Endothelial cell of hepatic sinusoid (primary cell): ENCODE results near the gene KY.

Source experiments
- in situ Hi-C: cut with HindIII; loops from 2 replicates; pipeline ENCODE4 v1.10.0; 2017; ENCODE audit warnings: low sequenced_read_pairs

The KY gene

DNA sequence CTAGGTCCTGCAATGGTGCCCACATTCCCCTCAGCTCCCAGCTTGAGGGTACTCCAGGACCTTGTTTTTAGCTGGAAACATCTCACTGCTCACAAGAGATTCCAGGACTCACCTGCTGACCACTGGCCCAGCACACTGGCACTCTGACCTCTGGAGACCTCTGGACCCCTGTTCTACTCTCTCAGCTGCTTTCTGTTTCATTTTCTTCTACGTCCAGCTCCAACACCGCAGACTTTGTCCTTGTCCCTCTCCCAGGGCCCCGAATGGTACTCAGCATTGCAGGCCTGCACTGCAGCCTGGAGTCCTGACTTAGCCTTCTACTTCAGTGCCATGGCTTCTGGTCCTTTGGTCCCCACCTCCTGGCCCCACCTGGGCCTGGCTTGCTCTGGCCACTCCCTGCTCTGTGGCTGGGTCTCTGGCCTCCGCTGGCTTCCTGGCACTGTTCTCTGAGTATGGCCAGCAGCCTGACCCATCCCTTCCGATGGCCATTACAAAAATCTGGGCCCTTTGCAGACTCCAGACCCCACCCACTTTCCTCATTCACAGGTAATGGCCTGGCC lies 27.9 kb downstream of the KY start:
- in situ Hi-C loops = no loop called here

GRCh38 chr3:134621854-134622253 lies 29.0 kb downstream of the KY start:
- in situ Hi-C loops = no loop called here

- in situ Hi-C loops = no loop called here
These were observed 30.2 kb downstream of the KY start for GRCh38 chr3:134620476-134621115.

- in situ Hi-C loops = no loop called here
These were observed 30.9 kb downstream of the KY start for GRCh38 chr3:134619884-134620445.

DNA sequence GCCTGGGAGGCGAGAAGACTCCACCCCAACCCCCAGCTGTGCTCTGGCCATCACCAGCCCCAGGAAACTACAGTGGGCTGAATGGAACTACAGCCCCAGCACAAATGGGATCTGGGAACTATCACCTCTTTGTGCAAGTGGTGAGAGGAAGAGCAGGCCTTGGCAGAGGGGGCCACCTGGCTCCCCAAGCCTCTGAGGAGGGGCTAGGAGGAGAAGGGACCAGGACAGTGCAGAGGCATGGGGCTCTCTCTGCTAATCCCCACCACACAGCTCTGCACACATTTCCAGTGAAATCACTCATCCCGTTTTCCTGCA lies 31.6 kb downstream of the KY start:
- in situ Hi-C loops = no loop called here

DNA sequence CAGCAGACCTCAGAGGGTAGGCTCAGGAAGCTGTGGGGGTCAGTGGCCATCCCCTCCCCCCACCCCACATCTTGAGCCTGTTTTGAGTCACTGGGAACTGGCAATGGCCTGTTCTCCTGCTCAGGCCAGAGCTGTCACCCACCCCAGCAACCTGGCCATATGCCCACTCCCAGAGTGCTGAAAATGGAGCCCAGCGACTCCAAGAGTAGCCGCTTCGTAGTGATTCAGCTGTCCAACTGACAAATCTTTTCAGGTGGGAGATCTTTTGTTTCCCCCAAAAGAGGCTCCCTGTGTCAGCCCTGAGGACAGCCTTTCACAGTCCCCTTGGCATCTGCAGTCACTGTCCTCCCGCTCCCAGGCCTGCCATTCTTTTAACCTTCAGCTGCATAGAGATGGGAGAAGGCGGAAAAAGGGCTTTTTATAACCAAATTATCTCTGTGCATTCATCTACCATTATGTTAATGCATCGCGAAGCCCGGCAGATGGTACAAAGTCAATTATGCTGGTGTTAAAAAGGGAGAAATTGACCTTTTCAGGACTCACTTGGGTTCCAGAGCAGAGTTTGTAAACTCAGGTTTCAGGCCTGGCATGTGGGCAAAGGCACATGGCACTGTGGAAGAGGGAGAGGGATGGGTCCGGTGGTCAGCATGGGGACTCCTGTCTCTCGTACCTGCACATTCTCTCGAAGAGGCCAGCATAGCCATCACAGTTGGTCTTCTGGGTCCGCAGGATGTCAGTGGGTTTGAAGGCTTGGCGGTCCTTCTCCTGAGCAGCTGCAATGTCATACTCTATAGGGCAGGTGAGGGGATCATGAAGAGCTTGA lies 32.1 kb downstream of the KY start:
- in situ Hi-C loops = no loop called here

- in situ Hi-C loops = no loop called here
These were observed 33.0 kb downstream of the KY start for GRCh38 chr3:134617608-134618477.

DNA sequence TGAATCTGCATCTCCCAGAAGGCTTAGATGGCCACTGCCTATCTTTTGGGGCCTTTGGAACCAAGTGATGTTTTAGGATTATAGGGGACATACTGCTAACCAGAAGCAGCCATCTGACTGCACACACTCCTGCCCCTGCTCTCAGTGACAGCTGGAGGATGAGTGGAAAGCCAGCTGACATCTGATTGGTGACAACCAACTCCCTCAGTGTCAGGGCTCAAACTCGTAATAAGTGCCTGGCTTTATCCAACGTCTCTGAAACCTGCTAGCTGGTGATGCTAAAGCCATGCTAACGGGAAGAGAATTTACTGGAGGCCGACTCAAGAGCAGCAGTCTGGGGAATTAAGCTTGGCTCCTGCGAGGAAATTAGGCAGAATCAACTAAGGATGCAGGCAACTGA lies 35.1 kb downstream of the KY start:
- in situ Hi-C loops = no loop called here

DNA sequence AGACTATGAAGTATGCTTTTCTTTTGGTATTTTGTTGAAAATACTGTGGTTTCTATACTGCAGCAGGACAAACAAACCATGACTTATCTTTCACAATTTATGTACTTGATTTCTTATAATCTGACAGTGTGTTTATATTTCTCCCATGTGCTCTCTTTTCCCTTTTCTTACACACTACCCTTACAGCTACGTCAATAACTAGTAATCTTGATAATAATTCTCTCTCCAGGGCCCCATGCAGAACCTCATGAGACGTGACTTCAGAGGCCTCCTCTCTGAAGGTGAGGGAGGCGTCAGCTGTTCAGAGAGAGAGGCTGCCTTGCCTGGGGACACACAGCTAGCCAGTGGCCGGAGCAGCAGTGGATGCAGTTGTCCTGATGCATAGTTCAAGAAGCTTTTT lies 35.9 kb downstream of the KY start:
- in situ Hi-C loops = no loop called here

DNA sequence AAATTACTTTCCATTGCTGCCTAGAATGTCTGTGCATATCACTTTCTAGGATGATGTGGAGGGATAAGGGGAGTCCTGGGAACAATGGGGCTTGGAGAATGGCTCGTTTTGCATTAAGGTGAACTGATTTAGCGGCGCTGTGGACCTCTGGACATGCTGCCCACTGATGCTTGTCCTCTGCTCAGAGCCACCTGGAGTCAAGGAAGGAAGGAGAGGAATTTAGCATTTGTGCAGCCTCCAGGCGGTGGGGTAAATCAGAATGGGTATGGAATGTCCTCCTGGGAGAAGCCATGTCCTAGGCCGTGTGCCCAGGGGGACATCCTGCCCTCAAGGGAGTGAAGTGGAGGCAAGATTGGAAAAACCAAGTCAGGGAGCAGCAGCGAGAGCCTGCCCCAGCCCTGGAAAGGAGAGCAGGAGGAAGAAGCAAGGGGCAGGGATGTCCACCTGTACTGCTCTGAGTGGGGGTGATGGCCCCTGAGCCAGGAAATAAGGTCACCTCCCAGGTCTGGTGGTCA lies 37.8 kb downstream of the KY start:
- in situ Hi-C loops = no loop called here

DNA sequence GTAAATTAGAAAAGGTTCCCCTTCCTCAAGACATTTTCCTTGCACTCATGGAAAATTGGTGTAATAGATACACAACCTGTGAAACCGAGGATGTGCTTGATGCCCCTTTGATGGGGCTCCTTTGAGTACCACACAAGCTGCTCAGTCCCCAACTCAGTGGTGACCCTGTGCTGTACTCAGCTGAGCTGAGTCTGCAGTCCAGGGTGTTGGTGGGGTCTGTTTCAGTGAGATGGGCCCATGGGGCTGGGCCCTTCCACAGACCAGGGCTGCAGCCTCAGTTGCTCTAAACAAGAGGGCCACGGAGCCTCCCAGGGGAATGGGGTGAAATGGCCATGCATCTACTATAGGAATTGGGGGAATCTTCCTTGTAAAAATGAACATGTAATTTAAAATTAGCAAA lies 39.3 kb downstream of the KY start:
- in situ Hi-C loops = no loop called here

DNA sequence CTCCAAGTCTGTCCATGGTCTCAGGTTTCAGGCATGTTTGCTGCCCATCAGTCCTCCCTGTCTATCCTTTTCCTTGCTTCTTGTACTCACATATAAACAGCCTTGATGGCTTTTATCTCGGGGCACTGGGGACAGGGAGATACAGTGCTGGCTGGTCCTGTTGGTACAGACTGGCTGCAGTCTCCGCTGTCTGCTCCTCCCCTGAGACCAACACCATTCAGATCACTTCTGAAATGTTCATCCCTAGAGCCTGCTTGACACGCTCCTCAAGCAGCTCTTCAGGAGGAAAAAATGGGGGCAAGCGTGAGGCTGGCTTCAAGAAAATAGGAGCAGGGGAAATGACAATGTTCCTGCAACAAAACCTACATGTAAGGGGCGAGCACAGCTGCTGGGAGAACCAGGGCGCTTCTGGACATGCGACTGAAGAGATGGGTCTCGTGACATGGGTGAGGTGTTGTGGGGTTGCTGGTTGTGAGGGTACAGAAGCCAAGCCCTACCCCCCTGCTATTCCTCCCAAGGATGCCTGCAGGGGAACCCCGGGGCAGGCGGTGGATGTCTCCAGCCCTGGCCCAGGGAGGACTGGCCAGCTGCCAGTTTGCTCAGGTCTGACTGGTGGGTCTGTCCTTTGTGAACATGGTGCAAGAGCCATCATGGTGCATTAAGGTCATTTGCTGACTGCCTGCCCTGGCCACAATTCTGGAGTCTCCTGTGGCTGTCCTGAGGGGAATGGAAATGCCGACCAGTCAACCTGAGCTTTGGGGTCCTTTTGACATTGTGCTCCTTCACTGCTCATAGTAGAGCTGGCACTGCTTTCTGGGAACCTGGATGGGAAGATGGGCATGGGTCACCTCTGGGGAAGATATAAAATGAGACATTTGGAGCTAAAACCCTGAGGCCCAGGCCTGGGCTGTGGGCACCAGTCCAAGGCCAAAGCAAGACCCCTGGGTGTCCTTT lies 40.1 kb downstream of the KY start:
- in situ Hi-C loops = no loop called here

GRCh38 chr3:134609821-134610431 lies 40.9 kb downstream of the KY start:
- in situ Hi-C loops = no loop called here

DNA sequence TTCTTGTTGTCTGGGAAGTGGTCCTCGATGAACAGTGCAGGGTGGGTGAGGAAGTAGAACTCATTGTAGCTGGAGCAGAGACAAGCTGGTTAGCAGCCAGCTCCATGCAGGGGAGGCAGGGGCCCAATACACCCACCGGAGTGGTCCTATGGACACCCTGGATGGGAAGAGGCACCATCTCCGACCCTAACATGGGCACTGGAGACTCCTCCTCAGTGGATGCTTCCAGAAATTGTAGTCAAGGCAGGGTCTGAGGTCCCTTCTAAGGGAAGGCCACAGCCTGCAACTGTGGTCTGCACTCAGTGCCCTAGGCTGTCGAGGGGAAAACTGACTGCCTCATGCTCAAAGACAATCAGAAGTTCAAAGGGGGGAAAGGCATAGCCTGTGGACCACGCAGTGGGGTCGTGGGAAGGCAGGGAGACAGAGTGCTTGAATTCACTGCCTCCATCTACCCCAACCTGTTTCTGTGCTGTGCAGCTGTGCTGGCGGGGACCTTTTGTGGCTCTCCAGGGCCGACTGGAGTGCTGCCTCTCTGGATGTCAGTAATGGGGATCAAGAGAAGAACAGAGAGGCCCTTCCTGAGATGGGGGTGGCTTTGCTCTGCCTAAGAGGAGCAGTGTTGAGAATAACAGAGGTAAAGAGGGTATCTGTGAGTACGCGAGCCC lies 41.9 kb downstream of the KY start:
- in situ Hi-C loops = no loop called here

GRCh38 chr3:134608023-134608770 lies 42.6 kb downstream of the KY start:
- in situ Hi-C loops = no loop called here

DNA sequence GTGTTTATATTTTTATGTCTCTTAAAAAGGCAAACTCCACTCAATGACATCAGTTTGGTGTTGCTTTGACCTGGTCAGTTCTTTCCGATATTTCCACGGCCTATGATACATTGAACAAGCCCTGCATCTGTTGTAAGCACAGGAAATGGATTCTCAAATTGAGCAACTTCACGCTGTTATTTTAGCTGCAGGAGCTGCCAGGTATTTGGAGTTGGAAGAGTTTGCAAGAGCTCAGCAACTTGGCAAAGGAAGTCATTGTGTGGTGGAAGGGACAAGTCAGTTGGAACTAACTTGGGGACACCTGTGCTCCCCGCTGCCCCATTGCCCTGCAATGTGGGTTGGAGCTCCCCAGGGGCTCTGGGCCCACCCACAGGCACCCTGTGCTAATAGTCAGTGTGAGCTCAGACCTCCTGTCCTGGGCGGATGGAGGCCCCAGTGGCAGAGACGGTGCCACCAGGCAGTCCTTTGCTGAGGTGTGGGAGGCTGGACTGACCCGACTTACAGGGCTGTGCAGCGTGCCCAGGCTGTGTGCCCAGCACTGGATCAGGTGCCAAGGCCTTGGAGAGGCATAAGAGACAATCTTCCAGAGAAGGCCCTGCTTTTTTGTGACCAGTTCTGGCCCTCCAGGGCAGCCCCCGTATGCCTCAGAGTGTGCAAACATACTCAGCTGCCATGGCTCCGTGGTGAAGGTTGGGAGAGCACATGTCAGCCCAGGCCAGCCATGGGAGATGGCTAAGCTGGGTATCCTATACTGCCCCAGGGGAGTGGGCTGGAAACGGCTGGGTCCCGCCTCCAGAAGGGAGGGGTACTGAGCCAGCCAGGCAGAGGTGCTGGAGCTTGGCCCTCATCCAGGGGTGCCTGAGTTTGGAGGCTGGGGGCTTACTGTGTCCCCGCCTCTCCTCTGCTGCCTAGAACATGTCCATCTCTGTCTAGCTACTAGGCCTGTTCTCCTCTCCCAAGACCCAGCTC lies 43.5 kb downstream of the KY start:
- in situ Hi-C loops = no loop called here
